GM15510 (cell line): ENCODE results near the gene NELFA.

Experiments used
- POLR2A ChIP-seq: IDR thresholded peaks from 3 replicates; pipeline ENCODE4 v1.6.1; 2011; ENCODE audit warnings: borderline replicate concordance; ENCODE audit not compliant: insufficient read length; ENCODE audit errors: extremely low read depth

NELFA gene

DNA sequence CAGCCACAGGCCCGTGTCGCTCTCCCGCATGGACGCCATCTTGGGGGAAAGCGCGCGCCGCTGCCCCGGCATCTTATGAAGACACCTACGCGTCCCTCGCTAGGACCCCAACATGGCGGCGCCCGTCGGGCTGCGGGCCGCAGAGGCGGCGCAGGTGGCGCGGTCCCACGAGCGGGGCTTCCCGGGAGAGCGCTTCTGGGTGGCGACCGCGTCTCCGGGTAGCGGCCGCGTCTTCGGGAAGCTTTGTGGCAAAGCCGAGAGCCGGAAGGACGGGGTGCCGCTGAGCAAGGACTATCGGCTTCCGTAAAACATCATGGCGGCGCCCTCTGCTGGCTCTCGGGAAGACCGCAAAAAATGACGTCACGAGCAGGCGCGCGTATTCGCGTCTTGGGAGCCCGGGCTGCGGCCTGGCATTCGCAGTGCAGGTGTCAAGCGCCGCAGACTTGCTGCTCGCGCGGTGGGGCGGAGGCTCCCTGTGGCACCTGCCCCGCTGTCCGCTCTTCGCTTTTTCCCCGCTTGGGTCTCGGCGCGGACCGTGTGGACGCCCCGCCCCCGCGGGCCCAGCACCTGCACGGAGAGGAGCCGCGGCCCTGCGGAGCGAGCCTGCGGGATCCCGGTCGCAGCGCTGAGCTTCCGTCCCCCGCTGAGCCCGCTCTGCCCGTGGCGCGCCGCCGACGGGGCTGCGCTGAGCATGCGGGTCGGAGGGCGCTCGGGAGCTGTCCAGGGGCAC lies at the start of gene NELFA:
Gene NELFA, minus strand, starts transcription at position 54 of the 730 bp plus-strand sequence. Its CDS starts 15 bp downstream, at position 39.
- peak; percentile 67 for TF ChIP-seq POLR2A

DNA sequence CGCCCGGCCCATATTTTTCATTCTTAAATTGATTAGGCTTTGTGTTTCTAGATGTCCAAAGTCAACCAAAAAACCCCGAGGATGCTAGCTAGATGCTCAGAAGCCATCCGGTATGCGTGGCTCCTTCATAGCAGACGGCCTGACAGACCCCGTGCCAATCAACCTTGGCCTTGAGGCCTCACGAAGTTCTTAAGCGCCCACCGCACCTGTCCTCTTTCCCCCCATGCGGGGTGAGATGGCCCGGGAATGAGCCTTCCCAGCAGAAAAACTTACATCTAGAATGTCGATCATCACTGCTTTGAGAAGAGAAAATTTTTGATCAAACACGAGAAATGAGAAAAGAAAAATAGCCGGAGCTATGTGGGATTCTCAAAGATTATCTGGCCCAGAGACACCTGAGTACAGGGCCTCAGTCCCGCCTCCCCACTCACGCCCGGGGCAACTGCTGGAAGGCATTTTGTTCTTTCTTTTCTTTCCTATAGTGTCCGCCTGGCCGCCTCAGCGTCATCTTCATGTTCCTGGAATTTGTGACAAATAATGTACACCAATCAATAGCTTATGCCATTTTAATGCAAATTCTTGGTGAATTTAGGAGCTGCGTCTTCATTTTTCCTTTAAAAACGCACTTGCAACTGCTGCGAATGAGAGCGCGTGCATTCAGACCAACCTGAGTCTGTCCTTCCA lies 48.8 kb upstream of the NELFA start:
- no peak for TF ChIP-seq POLR2A

DNA sequence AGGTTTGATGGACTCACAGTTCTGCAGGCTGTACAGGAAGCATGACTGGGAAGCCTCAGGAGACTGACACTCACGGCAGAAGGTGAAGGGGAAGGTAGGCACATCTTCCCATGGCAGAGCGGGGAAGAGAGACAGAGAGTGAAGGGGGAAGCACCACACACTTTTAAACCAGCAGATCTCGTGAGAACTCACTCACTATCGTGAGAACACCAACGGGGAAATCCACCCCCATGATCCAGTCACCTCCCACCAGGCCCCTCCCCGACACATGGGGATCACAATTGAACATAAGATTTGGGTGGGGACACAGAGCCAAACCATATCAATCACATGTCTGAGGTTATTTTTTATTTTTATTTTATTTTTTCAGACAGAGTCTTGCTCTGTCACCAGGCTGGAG lies 45.4 kb upstream of the NELFA start:
- no peak for TF ChIP-seq POLR2A

GRCh38 chr4:2051086-2051485 lies 42.3 kb upstream of the NELFA start:
- no peak for TF ChIP-seq POLR2A

GRCh38 chr4:2049811-2050210 lies 41.0 kb upstream of the NELFA start:
- TF ChIP-seq POLR2A = no peak

DNA sequence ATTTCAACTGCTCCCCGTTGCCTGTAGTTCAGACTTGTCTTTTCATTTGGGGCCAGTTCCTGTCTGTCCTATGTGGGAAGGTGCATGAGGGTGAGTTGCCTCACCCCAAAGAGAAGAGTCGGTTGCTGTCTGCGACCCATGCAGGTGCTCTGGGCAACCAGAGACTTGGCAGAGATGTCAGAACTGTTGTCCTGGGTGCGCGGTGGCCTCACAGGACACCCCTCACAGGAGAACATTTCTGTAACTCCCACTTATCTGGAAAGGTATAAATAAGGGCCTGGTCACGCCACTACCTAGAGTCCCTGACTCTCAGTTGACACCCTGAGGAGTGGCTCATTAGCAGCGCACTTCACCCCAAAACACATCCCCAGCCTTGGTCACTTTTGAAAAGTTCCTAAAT lies 40.6 kb upstream of the NELFA start:
- no peak for TF ChIP-seq POLR2A

DNA sequence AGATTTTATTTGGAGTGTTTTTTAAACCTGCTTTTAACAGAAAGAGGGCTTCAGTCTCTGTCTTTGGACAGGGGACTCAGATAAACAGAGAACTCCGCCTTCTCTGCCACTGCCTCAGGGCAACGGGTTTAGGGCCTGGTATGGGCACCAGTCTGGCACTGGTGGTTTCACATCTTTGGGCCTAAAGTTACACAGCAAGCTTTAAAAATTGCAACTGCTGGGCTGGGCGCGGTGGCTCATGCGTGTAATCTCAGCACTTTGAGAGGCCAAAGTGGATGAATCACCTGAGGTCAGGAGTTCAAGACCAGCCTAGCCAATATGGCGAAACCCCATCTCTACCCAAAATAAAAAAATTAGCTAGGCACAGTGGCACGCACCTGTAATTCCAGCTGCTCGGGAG lies 40.1 kb upstream of the NELFA start:
- no peak for TF ChIP-seq POLR2A

DNA sequence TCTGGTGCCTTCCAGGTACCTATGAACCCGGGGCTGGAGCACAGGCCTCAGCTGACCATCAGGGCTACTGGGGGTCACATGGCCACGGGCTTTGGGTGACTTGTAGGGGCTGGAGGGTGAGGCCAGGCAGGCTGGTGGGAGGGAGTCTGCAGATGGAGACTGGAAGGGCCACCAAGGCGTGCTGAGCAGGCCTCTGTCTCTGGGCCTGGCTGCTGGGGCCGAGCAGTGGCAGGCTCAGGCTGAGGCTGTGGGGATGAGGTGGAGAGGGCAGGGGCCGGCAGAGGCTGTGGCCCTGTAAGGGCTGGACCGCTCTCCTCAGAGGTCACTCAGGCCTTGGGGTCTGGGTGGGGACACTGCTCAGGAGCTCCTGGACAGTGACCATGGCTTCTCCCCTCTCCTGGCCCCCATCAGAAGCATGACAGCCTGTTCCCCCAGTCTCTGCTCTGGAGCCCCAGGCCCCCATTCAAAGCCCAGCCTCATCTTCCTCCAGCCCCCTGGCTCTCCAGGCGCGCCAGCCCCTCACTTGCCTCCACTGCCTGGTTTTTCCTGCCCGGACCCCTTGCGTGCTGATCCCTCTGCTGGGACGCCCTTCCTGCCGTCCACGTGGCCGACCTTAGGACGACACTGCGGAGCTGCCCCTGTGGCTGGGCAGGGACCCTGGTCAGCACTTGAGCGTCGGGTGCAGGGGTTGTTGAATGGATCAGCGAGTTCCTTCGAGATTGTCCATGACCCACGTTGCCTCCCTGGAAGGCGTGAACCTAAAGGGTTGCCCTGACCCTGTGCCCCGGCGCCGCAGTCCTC lies 39.2 kb upstream of the NELFA start:
- no peak for TF ChIP-seq POLR2A

GRCh38 chr4:2047031-2047660 lies 38.4 kb upstream of the NELFA start:
- no peak for TF ChIP-seq POLR2A

DNA sequence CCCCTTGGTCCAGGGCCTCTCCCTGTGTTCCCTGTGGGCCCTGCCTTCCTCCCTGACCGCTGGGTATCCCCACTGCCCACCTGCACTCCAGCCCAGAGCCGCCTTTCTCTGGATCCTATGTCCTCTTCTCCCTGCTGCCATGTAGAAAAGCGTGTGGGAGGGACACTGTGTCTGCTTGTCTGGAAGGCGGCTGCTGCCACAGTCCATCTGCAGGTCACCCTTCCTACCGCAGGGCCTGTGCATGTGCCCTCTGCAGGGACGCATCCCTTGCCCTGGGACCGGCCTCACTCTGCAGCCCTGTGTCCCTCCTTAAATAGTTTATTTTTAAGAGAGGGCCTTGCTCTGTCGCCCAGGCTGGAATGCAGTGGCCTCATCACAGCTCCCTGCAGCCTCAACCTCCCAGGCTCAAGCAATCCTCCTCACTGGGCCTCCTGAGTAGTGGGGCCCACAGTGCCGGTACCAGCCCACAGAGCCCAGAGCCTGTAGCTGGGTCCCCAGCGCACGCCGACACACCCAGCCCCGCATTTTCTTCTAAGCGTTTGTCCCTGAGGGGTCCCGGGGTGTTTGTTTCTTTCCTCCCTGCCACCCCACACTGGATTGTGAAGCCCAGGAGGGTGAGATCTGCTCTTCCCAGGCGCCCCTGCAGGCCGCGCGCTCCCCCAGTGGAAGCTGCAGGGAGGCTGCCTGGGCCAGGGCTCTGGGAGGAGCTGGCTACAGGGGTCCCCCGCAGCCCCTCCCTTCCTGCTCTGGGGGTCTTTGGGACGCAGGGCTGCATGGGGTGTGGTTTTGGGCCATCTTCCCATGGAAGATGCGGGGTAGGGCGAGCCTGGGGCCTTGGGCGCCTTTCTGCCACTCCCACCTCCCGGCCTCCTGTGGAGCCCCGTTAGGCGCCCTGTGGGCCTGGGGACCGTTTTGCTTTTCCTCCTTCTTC lies 37.5 kb upstream of the NELFA start:
- TF ChIP-seq POLR2A = no peak

- no peak for TF ChIP-seq POLR2A
Measured at GRCh38 chr4:2045518-2045951, 36.8 kb upstream of the NELFA start.

DNA sequence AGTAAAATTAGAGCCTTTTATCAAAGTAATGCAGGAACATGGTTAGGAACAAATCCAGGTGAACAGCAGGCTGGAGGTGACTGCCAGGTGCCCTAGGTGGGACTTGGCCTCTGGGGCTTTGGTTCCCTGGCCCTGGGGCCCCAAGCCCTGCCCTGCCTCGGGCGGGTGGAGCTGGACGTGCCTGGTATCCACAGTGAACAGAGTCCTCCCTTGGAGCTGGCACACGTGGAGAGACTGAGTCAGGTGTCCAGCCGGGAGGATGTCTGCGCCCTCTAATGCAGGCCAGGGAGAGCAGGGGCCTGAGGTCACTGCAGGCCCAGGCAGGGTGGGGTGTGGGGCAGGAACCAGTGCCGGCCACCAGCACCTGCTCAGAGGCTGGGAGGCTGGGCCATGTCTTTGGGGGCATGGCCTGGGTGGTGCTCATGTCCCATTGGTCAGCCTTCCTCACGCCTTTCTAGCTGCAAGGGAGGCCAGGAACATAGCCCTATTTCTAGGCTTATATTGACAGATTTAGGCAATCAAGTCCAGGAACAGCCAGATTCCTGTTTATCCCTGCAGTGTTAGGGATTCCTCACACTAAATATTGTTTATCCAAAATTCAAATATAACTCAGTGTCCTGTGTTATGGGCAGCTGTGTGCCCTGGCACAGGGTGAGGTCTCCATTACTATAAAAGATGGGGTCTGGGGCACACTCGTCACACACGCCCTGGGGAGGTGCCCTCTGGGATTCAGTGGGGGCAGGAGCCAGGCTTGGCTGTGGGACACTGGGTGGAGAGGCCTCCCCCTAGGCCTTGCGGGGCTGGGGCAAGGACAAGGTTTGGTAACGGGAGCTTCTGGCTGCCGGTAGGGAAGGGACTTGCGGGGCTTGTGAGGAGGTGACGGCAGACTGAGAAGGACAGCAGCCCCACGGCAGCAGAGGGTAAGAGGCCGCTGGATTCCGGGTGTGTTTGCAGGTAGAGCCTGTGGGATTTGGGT lies 36.1 kb upstream of the NELFA start:
- TF ChIP-seq POLR2A = no peak

GRCh38 chr4:2044119-2044485 lies 35.3 kb upstream of the NELFA start:
- no peak for TF ChIP-seq POLR2A
